ENCODE results near the gene MCM8. TPM values are rescaled to one million over a fixed set of nuclear protein-coding genes. Genes with fewer than 3 reads are reported as not detected.
A peak's percentile ranks its signal among the peaks of the same experiment; 100 is the strongest.

MCM8 gene
- total and polyA plus RNA-seq, 9 of the 15 experiments (the other 6 are each of a cell fraction or from before 2014, with no cell fraction given) = 4.5 to 43.8 (median 25.4) TPM

DNA sequence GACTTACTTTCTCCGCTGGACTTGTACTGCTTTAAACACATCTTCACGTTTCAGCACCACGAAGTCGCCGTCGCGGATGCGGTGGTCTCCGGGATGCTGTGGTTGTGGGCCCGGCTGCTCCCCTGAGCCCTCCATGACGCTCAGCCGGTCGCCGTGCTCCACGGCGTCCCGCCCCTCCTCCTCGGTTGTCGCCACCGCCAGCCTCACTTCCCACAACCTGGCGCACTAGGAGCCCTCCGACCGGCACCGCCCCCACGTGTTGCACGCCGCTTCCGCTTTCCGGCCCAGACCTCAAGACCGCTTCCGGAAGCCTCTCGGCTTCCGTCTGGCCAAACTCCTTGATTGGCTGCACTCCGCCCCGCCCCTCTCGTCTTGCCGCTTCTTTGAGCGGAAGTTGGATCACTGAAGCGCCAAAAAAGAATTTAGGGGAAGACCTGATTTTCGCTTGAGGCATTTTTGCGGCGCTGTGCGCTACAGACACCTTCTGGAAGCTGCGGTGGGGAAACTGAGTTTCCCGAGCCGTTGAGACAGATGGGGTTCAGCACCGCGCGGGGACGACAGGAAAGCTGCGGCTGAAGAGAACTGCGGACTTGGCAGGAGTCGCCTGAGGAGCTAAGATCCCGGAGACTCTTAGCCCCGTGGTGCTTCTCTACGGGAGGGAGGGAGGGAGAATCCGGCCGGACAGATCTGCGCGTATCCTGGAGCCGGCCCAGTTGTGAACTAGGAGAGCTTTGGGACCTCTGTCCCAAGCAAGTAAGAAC, at the start of gene MCM8, which contains the start of gene TRMT6 (continued):
- TF ChIP-seq, protein P1, sequence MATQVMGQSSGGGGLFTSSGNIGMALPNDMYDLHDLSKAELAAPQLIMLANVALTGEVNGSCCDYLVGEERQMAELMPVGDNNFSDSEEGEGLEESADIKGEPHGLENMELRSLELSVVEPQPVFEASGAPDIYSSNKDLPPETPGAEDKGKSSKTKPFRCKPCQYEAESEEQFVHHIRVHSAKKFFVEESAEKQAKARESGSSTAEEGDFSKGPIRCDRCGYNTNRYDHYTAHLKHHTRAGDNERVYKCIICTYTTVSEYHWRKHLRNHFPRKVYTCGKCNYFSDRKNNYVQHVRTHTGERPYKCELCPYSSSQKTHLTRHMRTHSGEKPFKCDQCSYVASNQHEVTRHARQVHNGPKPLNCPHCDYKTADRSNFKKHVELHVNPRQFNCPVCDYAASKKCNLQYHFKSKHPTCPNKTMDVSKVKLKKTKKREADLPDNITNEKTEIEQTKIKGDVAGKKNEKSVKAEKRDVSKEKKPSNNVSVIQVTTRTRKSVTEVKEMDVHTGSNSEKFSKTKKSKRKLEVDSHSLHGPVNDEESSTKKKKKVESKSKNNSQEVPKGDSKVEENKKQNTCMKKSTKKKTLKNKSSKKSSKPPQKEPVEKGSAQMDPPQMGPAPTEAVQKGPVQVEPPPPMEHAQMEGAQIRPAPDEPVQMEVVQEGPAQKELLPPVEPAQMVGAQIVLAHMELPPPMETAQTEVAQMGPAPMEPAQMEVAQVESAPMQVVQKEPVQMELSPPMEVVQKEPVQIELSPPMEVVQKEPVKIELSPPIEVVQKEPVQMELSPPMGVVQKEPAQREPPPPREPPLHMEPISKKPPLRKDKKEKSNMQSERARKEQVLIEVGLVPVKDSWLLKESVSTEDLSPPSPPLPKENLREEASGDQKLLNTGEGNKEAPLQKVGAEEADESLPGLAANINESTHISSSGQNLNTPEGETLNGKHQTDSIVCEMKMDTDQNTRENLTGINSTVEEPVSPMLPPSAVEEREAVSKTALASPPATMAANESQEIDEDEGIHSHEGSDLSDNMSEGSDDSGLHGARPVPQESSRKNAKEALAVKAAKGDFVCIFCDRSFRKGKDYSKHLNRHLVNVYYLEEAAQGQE (IDR thresholded peaks at IDR 0.05; ENCODE audit: borderline replicate concordance) = peak; percentile 33
- TF ChIP-seq, protein P1 (CRISPR knock-in tag; IDR thresholded peaks at IDR 0.05; ENCODE audit: low read depth) = 0 out of 2 replicates have a peak, but pooled peaks have one; percentile 24
- peak; percentile 71 for TF ChIP-seq PML (IDR thresholded peaks at IDR 0.05; ENCODE audit: low read length)
- TF ChIP-seq, protein P2, sequence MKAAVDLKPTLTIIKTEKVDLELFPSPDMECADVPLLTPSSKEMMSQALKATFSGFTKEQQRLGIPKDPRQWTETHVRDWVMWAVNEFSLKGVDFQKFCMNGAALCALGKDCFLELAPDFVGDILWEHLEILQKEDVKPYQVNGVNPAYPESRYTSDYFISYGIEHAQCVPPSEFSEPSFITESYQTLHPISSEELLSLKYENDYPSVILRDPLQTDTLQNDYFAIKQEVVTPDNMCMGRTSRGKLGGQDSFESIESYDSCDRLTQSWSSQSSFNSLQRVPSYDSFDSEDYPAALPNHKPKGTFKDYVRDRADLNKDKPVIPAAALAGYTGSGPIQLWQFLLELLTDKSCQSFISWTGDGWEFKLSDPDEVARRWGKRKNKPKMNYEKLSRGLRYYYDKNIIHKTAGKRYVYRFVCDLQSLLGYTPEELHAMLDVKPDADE (conservative IDR thresholded peaks at IDR 0.05; ENCODE audit: control insufficient read depth, low read depth, low read length) = peak; percentile 51; the same call in 1 of the 2 replicates
- TF ChIP-seq, protein P3, sequence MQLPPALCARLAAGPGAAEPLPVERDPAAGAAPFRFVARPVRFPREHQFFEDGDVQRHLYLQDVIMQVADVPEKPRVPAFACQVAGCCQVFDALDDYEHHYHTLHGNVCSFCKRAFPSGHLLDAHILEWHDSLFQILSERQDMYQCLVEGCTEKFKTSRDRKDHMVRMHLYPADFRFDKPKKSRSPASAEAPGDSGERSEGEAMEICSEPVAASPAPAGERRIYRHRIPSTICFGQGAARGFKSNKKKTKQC (CRISPR knock-in tag; IDR thresholded peaks at IDR 0.05) = 0 out of 2 replicates have a peak, but pooled peaks have one; percentile 47
- TF ChIP-seq, protein P4, sequence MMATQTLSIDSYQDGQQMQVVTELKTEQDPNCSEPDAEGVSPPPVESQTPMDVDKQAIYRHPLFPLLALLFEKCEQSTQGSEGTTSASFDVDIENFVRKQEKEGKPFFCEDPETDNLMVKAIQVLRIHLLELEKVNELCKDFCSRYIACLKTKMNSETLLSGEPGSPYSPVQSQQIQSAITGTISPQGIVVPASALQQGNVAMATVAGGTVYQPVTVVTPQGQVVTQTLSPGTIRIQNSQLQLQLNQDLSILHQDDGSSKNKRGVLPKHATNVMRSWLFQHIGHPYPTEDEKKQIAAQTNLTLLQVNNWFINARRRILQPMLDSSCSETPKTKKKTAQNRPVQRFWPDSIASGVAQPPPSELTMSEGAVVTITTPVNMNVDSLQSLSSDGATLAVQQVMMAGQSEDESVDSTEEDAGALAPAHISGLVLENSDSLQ (IDR thresholded peaks at IDR 0.05) = peak; percentile 86
- TF ChIP-seq EHMT2 (IDR thresholded peaks at IDR 0.05) = no peak
- no peak for TF ChIP-seq YBX1 (IDR thresholded peaks at IDR 0.05)
- TF ChIP-seq, protein P5, sequence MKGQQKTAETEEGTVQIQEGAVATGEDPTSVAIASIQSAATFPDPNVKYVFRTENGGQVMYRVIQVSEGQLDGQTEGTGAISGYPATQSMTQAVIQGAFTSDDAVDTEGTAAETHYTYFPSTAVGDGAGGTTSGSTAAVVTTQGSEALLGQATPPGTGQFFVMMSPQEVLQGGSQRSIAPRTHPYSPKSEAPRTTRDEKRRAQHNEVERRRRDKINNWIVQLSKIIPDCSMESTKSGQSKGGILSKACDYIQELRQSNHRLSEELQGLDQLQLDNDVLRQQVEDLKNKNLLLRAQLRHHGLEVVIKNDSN (CRISPR knock-in tag; IDR thresholded peaks at IDR 0.05) = peak; percentile 93
- TF ChIP-seq YY1 (IDR thresholded peaks at IDR 0.05; ENCODE audit: borderline replicate concordance in 1 of 3, control insufficient read depth in 1 of 3, extremely low read depth in 1 of 3, insufficient read depth in 3 of 3, insufficient read length in 1 of 3, insufficient replicate concordance in 2 of 3, low read depth in 1 of 3, low read length in 2 of 3) = peak in 1 of 3 experiments; percentile 32
- peak; percentile 69 for TF ChIP-seq ATF7 (IDR thresholded peaks at IDR 0.05)
- TF ChIP-seq KDM4B (IDR thresholded peaks at IDR 0.05; ENCODE audit: borderline replicate concordance in 2 of 2, low read depth in 1 of 2) = peak in 1 of 2 experiments; percentile 68; a peak in 1 of 4 replicates
